WTC11 (cell line): ENCODE data around the gene SAMD4A. TPM values are rescaled to one million over a fixed set of nuclear protein-coding genes. Genes with fewer than 3 reads are reported as not detected.

ENCODE experiments used
- ATAC-seq: fragments of 200-7000 bp; cut with Tn5 transposase; 2 replicates; pipeline ENCODE4 v1.10.0; 2021; ENCODE audit warnings: mild to moderate bottlenecking, moderate library complexity
- CTCF ChIA-PET: fragments of 300-600 bp; sonication (Branson Sonifier 250); formaldehyde crosslinking; loops from one replicate; lab custom pipeline; 2021; ENCODE audit warnings: antibody characterized with exemption; lab: Charles Lee
- POLR2A ChIA-PET: fragments of 350-600 bp; sonication (Branson Sonifier 250); formaldehyde crosslinking; loops from one replicate; lab custom pipeline; 2021; ENCODE audit warnings: antibody characterized with exemption; lab: Charles Lee
- DNase-seq: peaks from one replicate; pipeline ENCODE4 v3.0.0; 2021; ENCODE audit warnings: low spot score
- H3K27ac Mint-ChIP-seq: 2 replicates; pipeline ENCODE4 v1.8.0; 2021; ENCODE audit warnings: mixed read lengths
- H3K27me3 Mint-ChIP-seq: 2 replicates; pipeline ENCODE4 v1.8.0; 2021; ENCODE audit warnings: low read depth, mild to moderate bottlenecking, moderate library complexity, mixed read lengths
- H3K36me3 Mint-ChIP-seq: 2 replicates; pipeline ENCODE4 v1.8.0; 2021; ENCODE audit warnings: mixed read lengths
- H3K4me1 Mint-ChIP-seq: 2 replicates; pipeline ENCODE4 v1.8.0; 2022; ENCODE audit warnings: mixed read lengths
- H3K4me3 Mint-ChIP-seq: 2 replicates; pipeline ENCODE4 v1.8.0; 2021; ENCODE audit warnings: mild to moderate bottlenecking, moderate library complexity, mixed read lengths
- H3K9me3 Mint-ChIP-seq: 2 replicates; pipeline ENCODE4 v1.8.0; 2021; ENCODE audit warnings: mixed read lengths
- ARID4B ChIP-seq: sonication (generic); formaldehyde crosslinking; IDR thresholded peaks from 2 replicates; pipeline ENCODE4 v1.8.0; 2023; ENCODE audit warnings: missing genetic modification reagents, mild to moderate bottlenecking, borderline replicate concordance
- CBFB ChIP-seq: sonication (generic); formaldehyde crosslinking; IDR thresholded peaks from 2 replicates; pipeline ENCODE4 v1.8.1; 2022; ENCODE audit warnings: mild to moderate bottlenecking, low read depth, missing genetic modification reagents
- CREB1 ChIP-seq: sonication (generic); formaldehyde crosslinking; IDR thresholded peaks from 2 replicates; pipeline ENCODE4 v1.8.0; 2023; ENCODE audit warnings: mild to moderate bottlenecking, missing genetic modification reagents
- E2F4 ChIP-seq: sonication (generic); formaldehyde crosslinking; IDR thresholded peaks from 2 replicates; pipeline ENCODE4 v1.8.1; 2022; ENCODE audit warnings: low read depth, mild to moderate bottlenecking, moderate library complexity, missing genetic modification reagents, borderline replicate concordance
- ETV6 ChIP-seq: sonication (generic); formaldehyde crosslinking; IDR thresholded peaks from 2 replicates; pipeline ENCODE4 v1.8.1; 2022; ENCODE audit warnings: mild to moderate bottlenecking, missing genetic modification reagents
- FOXK1 ChIP-seq: sonication (generic); formaldehyde crosslinking; IDR thresholded peaks from 2 replicates; pipeline ENCODE4 v1.8.0; 2022; ENCODE audit warnings: mild to moderate bottlenecking, moderate library complexity, missing genetic modification reagents
- FOXP1 ChIP-seq: sonication (generic); formaldehyde crosslinking; IDR thresholded peaks from 2 replicates; pipeline ENCODE4 v1.8.0; 2022; ENCODE audit warnings: missing genetic modification reagents, mild to moderate bottlenecking, moderate library complexity, borderline replicate concordance
- JAZF1 ChIP-seq: fragments of 250-450 bp; sonication (Bioruptor Pico); IDR thresholded peaks from 2 replicates; pipeline ENCODE4 v1.9.0; 2021; ENCODE audit warnings: moderate library complexity, mild to moderate bottlenecking, inconsistent platforms
- MLX ChIP-seq: sonication (generic); formaldehyde crosslinking; IDR thresholded peaks from 2 replicates; pipeline ENCODE4 v1.8.1; 2023; ENCODE audit warnings: mild to moderate bottlenecking, missing genetic modification reagents, moderate library complexity
- NFATC4 ChIP-seq: fragments of 250-450 bp; sonication (Bioruptor Pico); IDR thresholded peaks from 2 replicates; pipeline ENCODE4 v1.9.0; 2021; ENCODE audit warnings: mild to moderate bottlenecking
- NFE2L1 ChIP-seq: sonication (generic); formaldehyde crosslinking; IDR thresholded peaks from 2 replicates; pipeline ENCODE4 v1.8.1; 2023; ENCODE audit warnings: missing genetic modification reagents
- NFYB ChIP-seq: sonication (generic); formaldehyde crosslinking; conservative IDR thresholded peaks from 2 replicates; pipeline ENCODE4 v1.8.0; 2022; ENCODE audit warnings: low read depth, missing genetic modification reagents
- PREB ChIP-seq: sonication (generic); formaldehyde crosslinking; IDR thresholded peaks from 2 replicates; pipeline ENCODE4 v1.8.1; 2022; ENCODE audit warnings: mild to moderate bottlenecking, missing genetic modification reagents, moderate library complexity, borderline replicate concordance
- PRRX2 ChIP-seq: fragments of 250-450 bp; sonication (Bioruptor Pico); IDR thresholded peaks from 2 replicates; pipeline ENCODE4 v1.8.0; 2021; ENCODE audit warnings: mild to moderate bottlenecking
- RELA ChIP-seq: sonication (generic); formaldehyde crosslinking; IDR thresholded peaks from 2 replicates; pipeline ENCODE4 v1.8.1; 2022; ENCODE audit warnings: missing genetic modification reagents, mild to moderate bottlenecking, borderline replicate concordance
- SMAD3 ChIP-seq: sonication (generic); formaldehyde crosslinking; IDR thresholded peaks from 2 replicates; pipeline ENCODE4 v1.8.0; 2022; ENCODE audit warnings: missing genetic modification reagents, mild to moderate bottlenecking, borderline replicate concordance
- TCF7 ChIP-seq: sonication (generic); formaldehyde crosslinking; IDR thresholded peaks from 2 replicates; pipeline ENCODE4 v1.8.0; 2022; ENCODE audit warnings: mild to moderate bottlenecking, low read depth, missing genetic modification reagents, moderate library complexity
- USF1 ChIP-seq: sonication (generic); formaldehyde crosslinking; IDR thresholded peaks from 2 replicates; pipeline ENCODE4 v1.8.0; 2022; ENCODE audit warnings: mild to moderate bottlenecking, missing genetic modification reagents
- ZBTB43 ChIP-seq: sonication (generic); formaldehyde crosslinking; IDR thresholded peaks from 2 replicates; pipeline ENCODE4 v1.8.1; 2023; ENCODE audit warnings: mild to moderate bottlenecking, missing genetic modification reagents
- ZMAT4 ChIP-seq: fragments of 250-450 bp; sonication (Bioruptor Pico); IDR thresholded peaks from 2 replicates; pipeline ENCODE4 v1.9.0; 2021; ENCODE audit warnings: mild to moderate bottlenecking
- ZNF121 ChIP-seq: sonication (generic); formaldehyde crosslinking; IDR thresholded peaks from 2 replicates; pipeline ENCODE4 v1.8.0; 2023; ENCODE audit warnings: missing genetic modification reagents
- ZNF232 ChIP-seq: sonication (generic); formaldehyde crosslinking; IDR thresholded peaks from 2 replicates; pipeline ENCODE4 v1.8.0; 2022; ENCODE audit warnings: mild to moderate bottlenecking, missing genetic modification reagents
- ZNF416 ChIP-seq: fragments of 250-450 bp; sonication (Bioruptor Pico); IDR thresholded peaks from 2 replicates; pipeline ENCODE4 v1.9.0; 2021; ENCODE audit warnings: mild to moderate bottlenecking, inconsistent platforms
- ZSCAN18 ChIP-seq: fragments of 250-450 bp; sonication (Bioruptor Pico); IDR thresholded peaks from 2 replicates; pipeline ENCODE4 v2.1.2; 2022; ENCODE audit warnings: mild to moderate bottlenecking, moderate library complexity
- total RNA-seq: library from RNA; stranded (reverse); gene quantifications from 3 replicates; pipeline ENCODE4 v1.2.3, GENCODE V29; 2021

Gene SAMD4A
- total RNA-seq, 1 experiment from 2014 or later = 6.0 TPM

- Mint-ChIP-seq H3K4me1 (peaks cover 21% of the 10 kb centered on the region), H3K27ac (no peak overlapping the region), H3K4me3 (no peak overlapping the region), H3K9me3 (no peaks in the 10 kb centered on the region), H3K27me3 (no peaks in the 10 kb centered on the region), H3K36me3 (no peaks in the 10 kb centered on the region)
- POLR2A ChIA-PET = no interaction called here
- ATAC-seq (no peak), DNase-seq (no peak)
- CTCF ChIA-PET = interaction anchor here (1.5 to 2.7 kb wide), 2 partner anchors 13 to 38 kb away, joined by 4 to 12 read pairs; no protein-coding TSS in a partner anchor
- TF ChIP-seq ARID4B (CRISPR knock-in tag) (no peak), NFYB (CRISPR knock-in tag) (no peak), PRRX2 (CRISPR knock-in tag) (no peak), ZSCAN18 (CRISPR knock-in tag) (no peak), FOXP1 (CRISPR knock-in tag) (no peak), ZMAT4 (CRISPR knock-in tag) (no peak), RELA (CRISPR knock-in tag) (no peak), TCF7 (no peak), ZBTB43 (no peak), JAZF1 (CRISPR knock-in tag) (no peak), NFATC4 (CRISPR knock-in tag) (no peak)
Measured at GRCh38 chr14:54735424-54735823, 168.5 kb downstream of the SAMD4A start.

- H3K36me3 Mint-ChIP-seq = no peaks in the 10 kb centered on the region
- ATAC-seq = no peak
- H3K27me3 Mint-ChIP-seq = no peaks in the 10 kb centered on the region
- H3K4me3 Mint-ChIP-seq = no peak overlapping the region
- H3K9me3 Mint-ChIP-seq = no peaks in the 10 kb centered on the region
- H3K27ac Mint-ChIP-seq = no peak overlapping the region
- POLR2A ChIA-PET = no interaction called here
- no peak for DNase-seq
- peaks cover 18% of the 10 kb centered on the region for H3K4me1 Mint-ChIP-seq
- CTCF ChIA-PET = interaction anchor here (0.6 kb wide), 1 partner anchor 10 kb away, joined by 3 read pairs; no protein-coding TSS in a partner anchor
- TF ChIP-seq ETV6 (CRISPR knock-in tag) = no peak
- TF ChIP-seq FOXK1 (CRISPR knock-in tag) = no peak
- no peak for TF ChIP-seq CREB1 (CRISPR knock-in tag)
- TF ChIP-seq ZNF232 = no peak
- TF ChIP-seq PREB (CRISPR knock-in tag) = no peak
- no peak for TF ChIP-seq E2F4 (CRISPR knock-in tag)
- no peak for TF ChIP-seq SMAD3
- no peak for TF ChIP-seq ZNF121 (CRISPR knock-in tag)
- no peak for TF ChIP-seq MLX (CRISPR knock-in tag)
- TF ChIP-seq ZNF416 = no peak
- TF ChIP-seq NFE2L1 (CRISPR knock-in tag) = no peak
- no peak for TF ChIP-seq RELA (CRISPR knock-in tag)
- no peak for TF ChIP-seq NFATC4 (CRISPR knock-in tag)
- no peak for TF ChIP-seq USF1
- TF ChIP-seq TCF7 = no peak
- no peak for TF ChIP-seq CBFB (CRISPR knock-in tag)
Measured at GRCh38 chr14:54737132-54737711, 170.3 kb downstream of the SAMD4A start.
